Panc1 (cell line): ENCODE measurements around the gene CD2BP2.

ENCODE experiments used
- POLR2AphosphoS5 ChIP-seq: IDR thresholded peaks from 2 replicates; pipeline ENCODE4 v1.6.1; 2012; ENCODE audit warnings: mild to moderate bottlenecking, low read depth, low read length, moderate library complexity
- TCF7L2 ChIP-seq: IDR thresholded peaks from 2 replicates; pipeline ENCODE4 v1.6.1; 2011; ENCODE audit warnings: mild to moderate bottlenecking, low read depth, low read length, inconsistent platforms
- TF ChIP-seq, protein P1 (sequence below): fragments of 450-650 bp; IDR thresholded peaks from 2 replicates; pipeline ENCODE4 v1.5.1; 2017; ENCODE audit warnings: mild to moderate bottlenecking
- TF ChIP-seq, protein P2 (sequence below), 2 experiments: IDR thresholded peaks; 2 replicates each; pipeline ENCODE4 v1.6.1; 2011 to 2012; ENCODE audit warnings: low read depth in 2 of 2, control low read depth in 1 of 2, low read length in 1 of 2, mild to moderate bottlenecking in 1 of 2, moderate library complexity in 1 of 2; ENCODE audit not compliant: insufficient read depth in 1 of 2

DNA sequence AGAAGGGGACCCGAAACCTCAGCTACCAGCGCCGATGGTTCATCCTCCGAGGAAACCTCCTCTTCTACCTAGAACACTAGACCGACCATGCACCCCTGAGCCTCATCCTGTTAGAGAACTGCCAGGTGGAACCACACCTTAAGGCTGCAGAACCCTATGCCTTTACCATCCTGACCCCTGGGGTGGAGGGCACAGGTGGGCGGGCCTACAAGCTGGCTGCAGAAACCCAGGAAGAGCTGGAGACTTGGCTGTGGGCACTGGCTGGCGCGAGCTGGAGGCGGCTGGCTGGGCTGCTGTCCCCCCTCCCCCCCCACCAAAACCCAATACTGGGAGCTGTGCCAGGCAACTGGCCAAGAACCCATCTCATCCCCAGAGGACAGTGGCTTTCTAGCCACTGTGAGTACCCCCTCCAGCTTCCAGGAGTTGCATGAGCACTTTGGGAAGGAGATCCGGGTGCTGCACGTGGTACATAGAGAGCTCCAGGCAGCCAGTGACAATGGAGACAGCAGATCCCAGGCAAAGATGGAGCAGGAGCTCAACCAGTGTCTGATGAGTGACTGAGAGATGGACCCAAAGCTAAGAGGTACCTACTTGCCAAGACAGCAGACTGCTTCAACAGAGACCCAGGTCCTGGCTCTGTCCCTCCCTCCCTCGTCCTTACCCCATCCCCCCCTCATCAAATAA, 1.4 kb upstream of the CD2BP2 start:
- TF ChIP-seq, protein P1, sequence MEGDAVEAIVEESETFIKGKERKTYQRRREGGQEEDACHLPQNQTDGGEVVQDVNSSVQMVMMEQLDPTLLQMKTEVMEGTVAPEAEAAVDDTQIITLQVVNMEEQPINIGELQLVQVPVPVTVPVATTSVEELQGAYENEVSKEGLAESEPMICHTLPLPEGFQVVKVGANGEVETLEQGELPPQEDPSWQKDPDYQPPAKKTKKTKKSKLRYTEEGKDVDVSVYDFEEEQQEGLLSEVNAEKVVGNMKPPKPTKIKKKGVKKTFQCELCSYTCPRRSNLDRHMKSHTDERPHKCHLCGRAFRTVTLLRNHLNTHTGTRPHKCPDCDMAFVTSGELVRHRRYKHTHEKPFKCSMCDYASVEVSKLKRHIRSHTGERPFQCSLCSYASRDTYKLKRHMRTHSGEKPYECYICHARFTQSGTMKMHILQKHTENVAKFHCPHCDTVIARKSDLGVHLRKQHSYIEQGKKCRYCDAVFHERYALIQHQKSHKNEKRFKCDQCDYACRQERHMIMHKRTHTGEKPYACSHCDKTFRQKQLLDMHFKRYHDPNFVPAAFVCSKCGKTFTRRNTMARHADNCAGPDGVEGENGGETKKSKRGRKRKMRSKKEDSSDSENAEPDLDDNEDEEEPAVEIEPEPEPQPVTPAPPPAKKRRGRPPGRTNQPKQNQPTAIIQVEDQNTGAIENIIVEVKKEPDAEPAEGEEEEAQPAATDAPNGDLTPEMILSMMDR, result no peak
- TF ChIP-seq, protein P2, sequence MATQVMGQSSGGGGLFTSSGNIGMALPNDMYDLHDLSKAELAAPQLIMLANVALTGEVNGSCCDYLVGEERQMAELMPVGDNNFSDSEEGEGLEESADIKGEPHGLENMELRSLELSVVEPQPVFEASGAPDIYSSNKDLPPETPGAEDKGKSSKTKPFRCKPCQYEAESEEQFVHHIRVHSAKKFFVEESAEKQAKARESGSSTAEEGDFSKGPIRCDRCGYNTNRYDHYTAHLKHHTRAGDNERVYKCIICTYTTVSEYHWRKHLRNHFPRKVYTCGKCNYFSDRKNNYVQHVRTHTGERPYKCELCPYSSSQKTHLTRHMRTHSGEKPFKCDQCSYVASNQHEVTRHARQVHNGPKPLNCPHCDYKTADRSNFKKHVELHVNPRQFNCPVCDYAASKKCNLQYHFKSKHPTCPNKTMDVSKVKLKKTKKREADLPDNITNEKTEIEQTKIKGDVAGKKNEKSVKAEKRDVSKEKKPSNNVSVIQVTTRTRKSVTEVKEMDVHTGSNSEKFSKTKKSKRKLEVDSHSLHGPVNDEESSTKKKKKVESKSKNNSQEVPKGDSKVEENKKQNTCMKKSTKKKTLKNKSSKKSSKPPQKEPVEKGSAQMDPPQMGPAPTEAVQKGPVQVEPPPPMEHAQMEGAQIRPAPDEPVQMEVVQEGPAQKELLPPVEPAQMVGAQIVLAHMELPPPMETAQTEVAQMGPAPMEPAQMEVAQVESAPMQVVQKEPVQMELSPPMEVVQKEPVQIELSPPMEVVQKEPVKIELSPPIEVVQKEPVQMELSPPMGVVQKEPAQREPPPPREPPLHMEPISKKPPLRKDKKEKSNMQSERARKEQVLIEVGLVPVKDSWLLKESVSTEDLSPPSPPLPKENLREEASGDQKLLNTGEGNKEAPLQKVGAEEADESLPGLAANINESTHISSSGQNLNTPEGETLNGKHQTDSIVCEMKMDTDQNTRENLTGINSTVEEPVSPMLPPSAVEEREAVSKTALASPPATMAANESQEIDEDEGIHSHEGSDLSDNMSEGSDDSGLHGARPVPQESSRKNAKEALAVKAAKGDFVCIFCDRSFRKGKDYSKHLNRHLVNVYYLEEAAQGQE (IDR thresholded peaks at IDR 0.05; ENCODE audit: insufficient read depth in 1 of 2, low read depth in 2 of 2, low read length in 1 of 2), result no peak
- TF ChIP-seq POLR2AphosphoS5, result no peak
- TF ChIP-seq TCF7L2, result no peak
